K562 treated with DMSO at 1 percent for 12 hours (cell line): ENCODE results near the gene ALOX5. TPM values are rescaled to one million over a fixed set of nuclear protein-coding genes. Genes with fewer than 3 reads are reported as not detected.

ENCODE experiments used
- total RNA-seq: library from RNA; unstranded; fragments of 300-600 nt; gene quantifications from 2 replicates; pipeline ENCODE4 v1.2.3, GENCODE V29; 2022; ENCODE audit not compliant: insufficient read depth

The ALOX5 gene
- 7.2 and 19.1 TPM in 2 replicates for total RNA-seq

GRCh38 chr10:45373576-45374349 lies at the start of gene ALOX5:
Gene ALOX5, plus strand, starts transcription at chr10:45374216. Its CDS starts 64 bp downstream, at chr10:45374280.

Other genes with a start within 250 kb of the ALOX5 start
- 0.32 TPM in 1 of 2 replicates, not detected in the other for gene OR13A1, start 58.6 kb upstream of the ALOX5 start, total RNA-seq